Gastrocnemius medialis (tissue), 4 donors: Measurements from ENCODE around the gene FGF14.

ENCODE experiments used
- CTCF ChIP-seq, 5 experiments: fragments of 450-650 bp in 3 of 5; fragments of 200-600 bp in 2 of 5; sonication (generic) in 2 of 5; IDR thresholded peaks in 4 of 5; conservative IDR thresholded peaks in 1 of 5; 1 replicate in 4 of 5; 2 replicates in 1 of 5; pipeline ENCODE4 v1.5.1; 2016 to 2019; ENCODE audit warnings: antibody characterized with exemption in 5 of 5, mild to moderate bottlenecking in 3 of 5, moderate library complexity in 3 of 5
- POLR2A ChIP-seq, 2 donors: fragments of 450-650 bp; IDR thresholded peaks; one replicate each; pipeline ENCODE4 v1.6.1; 2017; ENCODE audit warnings: antibody characterized with exemption in 2 of 2, mild to moderate bottlenecking in 2 of 2, moderate library complexity in 2 of 2

GRCh38 chr13:101988140-101988539 is 413.7 kb downstream of the FGF14 start:
- no peak for TF ChIP-seq CTCF (IDR thresholded peaks at IDR 0.05 in 4 of 5, conservative IDR thresholded peaks at IDR 0.05 in 1 of 5)
- no peak for TF ChIP-seq POLR2A (IDR thresholded peaks at IDR 0.05)
